UCSD-AML1 (cell line): ENCODE results near the gene PDS5B.
A peak's percentile ranks its signal among the peaks of the same experiment; 100 is the strongest.

Experiments
- DNase-seq: peaks from one replicate; lab custom pipeline; 2025; ENCODE audit not compliant: unreplicated experiment; lab: John Stamatoyannopoulos, UW

PDS5B gene

DNA sequence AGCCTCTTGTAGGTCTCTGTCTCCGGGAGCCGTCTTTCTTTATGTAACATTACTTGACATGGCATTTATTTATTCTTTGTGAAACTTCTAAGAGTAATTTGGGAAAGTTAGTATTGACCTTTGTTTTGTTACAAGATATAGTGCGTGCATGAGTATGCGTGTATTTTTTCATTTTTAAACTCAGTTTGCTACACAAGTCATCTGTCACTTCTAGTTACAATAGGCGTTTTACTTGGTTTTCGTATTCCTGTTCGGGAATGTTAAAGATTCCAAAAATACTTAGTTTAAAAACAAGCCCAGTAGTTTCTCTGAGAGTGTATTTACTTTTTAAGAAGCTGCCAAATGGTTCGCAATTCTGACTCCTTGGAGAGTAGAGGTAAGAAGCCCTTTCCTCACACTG, 3.2 kb downstream of the PDS5B start:
- DNase-seq: no peak

DNA sequence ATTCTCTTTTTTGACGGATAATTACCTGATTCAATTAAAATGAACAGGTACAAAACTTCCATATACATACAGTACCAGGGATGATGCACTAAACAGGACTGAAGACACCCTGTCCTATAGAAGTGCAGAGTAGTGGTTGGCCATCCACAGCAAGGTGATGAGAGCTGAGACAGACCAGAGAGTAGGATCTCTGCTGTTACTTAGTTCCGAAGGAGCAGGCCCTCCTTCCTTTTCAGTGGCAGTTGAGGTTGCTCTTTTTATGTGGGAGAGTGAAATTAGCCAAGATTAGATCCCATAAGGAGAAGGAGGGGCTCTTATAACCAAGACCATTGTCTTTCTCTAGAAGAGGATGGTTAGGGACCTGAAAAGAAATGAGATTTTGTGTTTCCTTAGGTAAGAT, 4.0 kb downstream of the PDS5B start:
- DNase-seq: no peak

DNA sequence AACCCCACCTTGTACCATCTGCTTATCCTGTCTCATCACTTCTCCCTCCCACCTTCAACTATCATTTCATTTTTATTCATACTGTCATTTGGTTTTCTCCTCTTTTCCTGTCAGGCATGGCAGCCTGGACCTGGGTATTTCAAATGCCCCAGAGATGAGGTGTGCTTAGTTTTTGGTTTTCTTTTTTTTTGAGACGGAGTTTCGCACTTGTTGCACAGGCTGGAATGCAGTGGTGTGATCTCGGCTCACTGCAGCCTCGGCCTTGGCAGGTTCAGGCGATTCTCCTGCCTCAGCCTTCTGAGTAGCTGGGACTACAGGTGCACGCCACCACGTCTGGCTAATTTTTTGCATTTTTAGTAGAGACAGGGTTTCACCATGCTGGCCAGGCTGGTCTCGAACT, 5.8 kb downstream of the PDS5B start:
- no peak for DNase-seq

DNA sequence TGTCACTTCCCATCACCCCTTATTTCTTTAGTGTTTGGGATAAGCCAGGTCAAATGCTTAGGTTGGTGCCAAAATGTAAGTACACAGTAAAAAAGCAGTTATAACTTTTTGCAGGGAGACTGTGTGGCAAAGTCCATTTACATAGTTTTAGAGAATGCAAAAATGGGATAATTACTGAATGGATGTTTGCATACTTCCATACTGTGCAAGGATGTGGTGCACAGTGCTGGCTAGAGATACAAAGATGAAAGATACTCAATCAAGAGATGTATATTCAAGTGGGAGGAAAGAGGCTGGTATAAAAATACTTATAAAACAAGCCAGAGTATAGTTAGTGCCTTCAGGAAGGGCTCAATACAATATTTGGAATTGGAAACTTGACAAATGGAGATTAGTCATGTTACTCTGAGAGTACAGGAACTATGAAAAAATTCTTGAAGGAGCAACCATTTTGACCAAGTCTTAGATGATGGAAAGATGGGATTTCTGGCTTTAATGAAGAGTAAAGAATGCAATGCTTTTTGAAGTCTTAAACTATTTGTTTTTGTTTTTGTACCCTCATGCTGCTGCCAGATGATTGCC, 8.0 kb downstream of the PDS5B start:
- DNase-seq: no peak

DNA sequence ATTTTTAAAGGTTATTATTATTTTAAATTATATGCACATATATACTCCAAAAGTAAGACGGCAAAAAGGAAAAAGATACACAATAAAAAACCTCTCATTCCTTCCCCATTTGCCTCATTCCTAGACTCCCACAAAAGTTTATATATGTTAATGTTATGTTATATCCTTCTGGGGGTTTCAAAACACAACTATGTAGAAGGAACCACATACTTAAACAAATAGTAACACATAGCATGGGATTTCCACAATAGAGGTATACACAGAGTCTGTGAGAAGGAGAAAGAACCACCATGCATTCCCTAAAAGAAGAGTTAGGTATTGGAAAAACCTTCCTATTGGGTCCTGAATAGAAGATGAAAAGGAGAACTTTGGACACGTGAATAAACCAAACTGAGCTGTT, 9.1 kb downstream of the PDS5B start:
- no peak for DNase-seq

DNA sequence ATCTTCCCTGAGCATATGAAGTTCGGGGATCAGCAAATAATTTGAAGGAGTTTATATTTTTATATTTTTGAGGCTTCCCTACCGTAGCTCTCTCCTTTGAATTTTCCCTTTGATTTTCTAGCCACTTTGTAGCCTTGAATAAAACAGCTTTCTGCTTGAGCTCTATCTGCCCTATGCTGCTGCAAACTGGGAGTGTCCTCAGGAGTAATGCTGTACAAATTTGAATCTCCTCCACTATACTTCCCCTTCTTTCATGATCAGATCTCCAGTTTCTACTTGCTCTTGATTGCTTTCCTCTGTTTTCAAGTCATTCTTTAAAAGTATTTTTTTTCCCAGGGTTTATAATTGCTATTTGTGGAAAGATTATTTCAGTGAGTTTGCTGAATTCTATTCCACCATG, 14.6 kb downstream of the PDS5B start:
- DNase-seq: no peak

DNA sequence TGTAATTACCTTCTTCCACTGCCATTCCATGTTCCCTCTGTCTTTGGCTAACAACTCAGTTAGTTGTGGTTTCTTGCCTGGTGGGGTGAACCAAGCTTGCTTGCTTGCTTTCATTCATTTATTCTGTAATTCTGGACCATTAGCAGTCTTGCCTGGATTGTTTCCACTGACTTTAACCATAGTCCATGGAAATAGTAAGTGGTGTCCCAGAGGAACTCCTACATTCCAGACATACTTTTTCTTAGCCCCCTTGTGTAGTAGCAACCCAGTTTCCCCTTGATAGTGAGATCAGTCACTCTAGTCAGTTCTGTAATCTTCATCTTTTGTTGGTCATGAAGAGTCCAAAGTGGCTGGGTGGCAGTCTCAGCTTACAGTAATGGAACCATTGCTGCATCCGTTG, 23.2 kb downstream of the PDS5B start:
- no peak for DNase-seq

DNA sequence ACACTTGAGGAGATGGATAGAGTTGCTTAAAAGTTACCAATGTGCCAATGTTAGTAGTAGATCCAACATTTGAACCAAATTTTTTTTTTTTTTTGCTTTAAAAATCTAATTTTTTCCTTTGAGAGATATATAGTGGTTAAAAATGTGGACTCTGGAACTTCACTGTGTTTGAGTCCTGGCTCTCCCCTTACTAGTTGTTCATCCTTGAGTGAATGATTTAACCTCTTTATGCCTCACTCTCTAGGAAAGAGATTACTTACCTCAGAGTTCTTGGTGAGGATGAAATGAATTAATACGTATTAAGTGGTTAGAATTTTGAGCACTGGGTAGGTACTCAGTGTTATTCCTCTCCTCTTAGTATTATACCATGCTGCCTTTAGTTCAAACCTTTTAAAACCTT, 24.3 kb downstream of the PDS5B start:
- DNase-seq: no peak

DNA sequence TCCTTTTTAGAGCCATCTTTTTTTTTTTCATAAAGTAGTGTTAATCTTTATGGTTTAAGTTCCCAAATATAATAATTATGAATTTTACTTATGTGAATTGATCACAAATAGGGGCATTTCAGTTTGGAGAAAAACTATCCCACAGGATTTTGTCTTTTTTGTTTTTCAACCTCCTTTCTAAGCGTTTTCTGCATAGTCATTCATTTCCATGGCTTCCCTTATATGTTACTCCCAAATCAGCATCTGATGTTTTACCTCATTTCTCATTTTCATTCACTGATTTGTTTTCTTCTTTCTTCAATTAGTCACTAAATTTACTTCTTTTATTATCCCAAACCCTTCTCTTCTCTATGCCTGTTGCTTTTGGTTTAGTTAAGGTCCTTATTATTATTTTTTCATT, 24.7 kb downstream of the PDS5B start:
- DNase-seq: no peak

DNA sequence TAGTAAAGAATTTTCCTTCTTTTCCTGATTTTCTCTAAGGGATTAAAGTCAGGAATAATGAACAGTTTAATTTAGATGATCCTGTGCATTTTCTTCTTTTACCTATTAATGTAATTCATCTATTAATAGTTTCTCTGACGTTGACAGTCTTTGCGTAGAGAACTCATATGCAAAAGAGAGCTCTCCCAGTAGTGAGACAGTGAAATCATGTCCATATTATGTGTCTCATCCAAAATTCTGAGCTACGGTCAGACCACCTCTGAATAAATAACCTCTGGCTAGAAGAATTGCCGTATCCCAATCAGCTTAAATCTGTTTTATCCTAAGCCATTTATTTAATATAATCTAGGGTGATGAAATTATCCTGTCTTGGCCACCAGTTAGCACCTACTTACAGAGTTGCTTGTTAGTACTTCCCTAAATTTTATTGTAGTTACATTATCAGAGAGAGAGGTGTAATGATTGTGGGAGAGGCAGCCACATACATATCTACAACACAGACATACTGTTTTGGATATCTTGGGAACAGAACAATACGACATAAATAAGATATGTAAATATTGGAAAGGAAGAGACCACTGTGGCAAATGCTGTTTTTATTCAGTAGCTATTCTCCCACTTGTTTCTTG, 30.7 kb downstream of the PDS5B start:
- DNase-seq: no peak

DNA sequence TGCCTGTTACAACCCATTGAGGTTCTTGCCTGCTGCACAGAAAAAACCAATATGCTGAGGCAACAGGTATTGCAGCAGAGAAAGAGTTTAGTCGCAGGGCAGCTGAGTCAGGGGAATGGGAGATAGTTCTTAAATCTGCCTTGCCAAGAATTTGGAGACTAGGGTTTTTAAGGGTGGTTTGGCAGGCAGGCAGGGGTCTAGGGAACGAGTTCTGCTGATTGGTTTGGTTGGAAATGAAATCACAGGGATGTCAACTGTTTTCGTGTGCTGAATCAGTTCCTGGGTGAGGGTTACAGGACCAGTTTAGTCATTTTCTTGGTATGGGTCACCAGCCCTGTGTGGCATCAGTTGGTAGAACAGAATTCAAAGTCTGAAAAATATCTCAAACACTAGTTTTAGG, 36.6 kb downstream of the PDS5B start:
- no peak for DNase-seq

DNA sequence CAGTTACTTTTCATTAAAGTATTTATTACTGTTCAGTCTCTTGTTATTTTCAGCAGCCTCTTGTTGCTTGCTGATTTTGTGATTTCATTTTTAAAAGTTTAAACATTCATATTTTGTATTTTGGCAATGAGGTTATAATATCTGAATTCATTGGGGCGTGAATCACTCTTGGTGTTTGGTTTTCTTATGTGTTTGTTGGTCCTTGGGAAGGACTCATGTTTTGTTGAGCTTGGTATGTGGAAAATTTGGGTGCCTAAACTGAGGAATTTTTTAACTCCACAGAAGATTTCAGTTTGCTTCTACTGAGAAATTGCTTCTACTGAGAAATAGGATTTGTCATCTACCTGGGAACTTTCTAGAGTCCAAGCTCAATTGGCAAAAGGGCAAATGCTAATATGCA, 38.2 kb downstream of the PDS5B start:
- DNase-seq: no peak

DNA sequence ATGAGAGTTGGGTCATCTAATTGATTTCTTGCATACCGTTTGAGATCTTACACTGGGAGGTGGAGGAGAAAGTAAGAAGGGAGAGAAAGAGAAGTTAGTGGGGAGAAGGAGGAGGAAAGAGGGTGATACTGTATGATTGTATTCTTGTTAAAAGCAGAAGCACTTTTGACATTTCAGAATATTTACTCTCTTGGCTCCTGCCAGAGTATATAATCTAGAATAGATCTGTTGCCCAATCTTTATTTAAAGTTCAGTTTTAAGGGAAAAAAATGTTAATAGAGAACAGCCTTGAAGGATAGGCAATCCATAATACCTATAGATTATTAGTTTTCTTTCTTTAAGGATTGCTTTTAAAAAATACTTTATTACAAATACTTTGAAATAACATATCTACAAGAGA, 41.5 kb downstream of the PDS5B start:
- DNase-seq: no peak

DNA sequence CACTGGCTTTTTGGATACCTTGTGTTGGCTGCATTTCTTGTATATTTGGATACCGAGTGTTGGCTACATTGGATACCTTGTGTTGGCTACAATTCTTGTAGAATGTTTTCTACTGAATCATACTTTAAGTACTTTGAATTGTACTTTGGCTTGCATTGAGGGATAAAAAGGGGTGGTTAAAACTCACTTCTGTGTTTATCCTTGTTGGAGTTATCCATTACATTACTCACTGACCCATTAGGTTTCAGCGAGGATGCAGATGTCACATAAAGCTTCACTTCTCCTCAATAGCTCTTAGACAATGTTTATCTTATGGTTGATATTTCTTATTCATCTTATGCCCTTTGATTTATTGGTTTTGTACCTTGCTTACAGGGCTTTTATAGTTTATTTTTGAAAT, 43.1 kb downstream of the PDS5B start:
- no peak for DNase-seq

DNA sequence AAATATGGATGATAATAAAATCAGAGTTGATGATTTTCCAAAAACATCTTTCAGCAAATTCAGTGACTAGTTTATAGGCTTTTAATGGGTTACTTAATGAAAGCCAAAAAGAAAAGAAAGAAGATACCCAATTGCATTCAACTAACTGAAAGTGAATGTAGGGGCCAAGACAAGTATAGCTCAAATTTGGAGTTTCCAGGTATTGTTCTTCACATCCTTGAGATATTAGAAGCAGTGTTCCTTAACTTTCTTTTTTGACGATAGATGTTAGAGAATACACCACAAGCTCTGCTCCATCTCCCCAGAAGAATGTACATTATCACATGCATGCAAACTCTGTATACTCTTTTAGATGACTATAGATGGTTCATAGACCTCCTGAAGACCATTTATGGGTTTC, 43.6 kb downstream of the PDS5B start:
- no peak for DNase-seq

DNA sequence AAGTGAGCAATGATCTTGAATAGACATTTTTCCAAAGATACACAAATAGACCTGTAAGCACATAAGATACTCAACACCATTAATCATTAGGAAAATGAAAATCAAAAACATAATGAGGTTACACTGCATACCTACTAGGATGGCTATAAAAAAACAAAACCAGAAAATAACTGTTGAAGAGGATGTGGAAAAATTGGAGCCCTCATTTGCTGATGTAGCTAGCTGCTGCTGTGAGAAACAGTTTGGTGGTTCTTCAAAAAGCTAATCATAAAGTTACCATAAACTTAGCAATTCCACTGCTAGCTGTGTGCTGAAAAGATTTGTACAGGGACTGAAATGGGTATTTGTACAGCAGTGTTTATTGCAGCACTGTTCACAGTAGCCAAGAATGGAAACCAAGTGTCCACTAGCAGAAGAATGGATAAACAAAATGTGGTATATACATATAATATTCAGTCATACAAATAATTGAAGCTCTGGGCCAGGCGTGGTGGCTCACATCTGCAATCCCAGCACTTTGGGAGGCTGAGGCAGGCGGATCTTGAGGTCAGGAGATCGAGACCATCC, 46.2 kb downstream of the PDS5B start:
- no peak for DNase-seq

DNA sequence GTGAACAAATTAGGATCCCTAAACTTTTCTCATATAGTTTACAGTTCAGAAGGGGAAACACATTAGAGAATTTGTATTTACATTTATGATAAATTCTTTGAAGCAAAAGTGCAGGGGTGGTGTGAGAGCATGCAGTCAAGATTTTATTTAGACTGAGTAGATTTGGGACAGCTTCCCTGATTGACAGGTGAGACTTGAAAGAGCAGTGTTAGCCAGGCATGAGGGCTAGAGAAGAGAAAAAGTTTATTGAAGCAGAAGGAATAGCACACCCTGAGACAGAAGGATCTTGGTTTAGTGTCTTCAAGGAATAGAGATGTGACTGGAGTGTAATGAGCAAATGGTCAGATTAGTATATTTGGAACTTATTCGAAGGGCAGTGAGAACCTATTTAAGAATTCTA, 50.5 kb downstream of the PDS5B start:
- no peak for DNase-seq

DNA sequence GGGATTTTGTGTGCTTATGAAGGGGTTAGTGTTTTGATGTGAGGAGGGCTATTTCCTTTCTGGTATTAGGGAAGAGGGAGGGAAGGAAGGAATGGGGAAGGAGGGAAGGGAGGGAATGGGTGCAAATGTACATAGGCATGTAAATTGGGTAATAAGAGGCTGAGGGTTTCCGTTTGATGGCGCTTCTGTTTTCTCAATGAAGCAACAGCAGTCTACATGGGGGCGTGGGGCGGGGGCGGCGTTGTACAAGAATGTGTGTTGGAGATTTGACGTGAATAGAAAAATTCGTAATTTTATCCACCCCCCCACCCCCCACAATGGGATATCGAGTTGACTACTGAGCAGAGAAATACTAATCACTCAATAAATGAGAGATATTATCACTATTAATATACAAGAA, 52.5 kb downstream of the PDS5B start:
- no peak for DNase-seq

DNA sequence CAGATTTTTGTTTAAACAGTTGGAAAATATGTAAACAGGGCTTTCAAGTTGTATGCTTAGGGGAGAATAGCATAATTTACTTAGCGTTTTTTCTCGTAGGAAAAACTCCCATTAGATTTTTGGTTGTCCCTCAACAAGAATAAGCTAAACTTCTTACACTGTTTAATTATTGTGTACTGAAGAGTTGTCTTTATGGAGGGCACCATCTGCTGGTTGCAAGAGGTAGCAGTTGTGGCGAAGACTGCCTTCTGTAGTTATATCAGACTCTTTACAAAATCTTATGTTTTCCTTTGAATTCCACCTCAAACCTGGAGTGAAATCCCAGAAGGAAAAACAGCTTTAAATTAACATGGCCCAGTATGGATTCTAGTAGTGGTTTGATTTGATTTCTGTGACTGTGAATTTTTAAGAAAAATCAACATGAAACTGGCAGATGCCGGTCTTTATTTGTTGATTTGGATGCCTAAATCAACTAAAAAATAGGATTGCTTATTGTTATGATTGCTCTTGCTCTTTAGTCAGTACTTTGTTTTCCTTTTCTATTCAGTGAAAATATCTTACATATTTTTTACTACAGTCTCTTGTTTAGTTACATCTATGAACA, 53.4 kb downstream of the PDS5B start:
- DNase-seq: peak; percentile 15

DNA sequence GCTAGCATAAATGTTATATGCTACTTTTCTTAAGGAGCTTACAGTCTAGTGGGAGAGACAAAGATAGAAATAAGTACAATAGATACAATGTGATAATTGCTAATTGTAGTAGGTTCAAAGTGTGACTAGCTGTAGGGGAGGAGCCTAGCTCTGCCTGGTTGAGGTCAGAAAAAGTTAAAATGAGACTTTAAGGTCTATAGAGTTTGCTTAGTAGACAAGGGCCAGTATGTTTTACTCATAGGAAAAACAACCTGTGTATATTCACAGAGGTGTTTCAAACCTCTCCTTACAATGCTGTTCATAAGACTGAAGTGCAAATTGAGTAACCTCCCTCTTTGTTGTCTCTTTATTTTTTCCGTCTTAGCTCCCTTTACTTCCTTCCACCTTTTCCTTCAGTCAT, 56.1 kb downstream of the PDS5B start:
- no peak for DNase-seq

DNA sequence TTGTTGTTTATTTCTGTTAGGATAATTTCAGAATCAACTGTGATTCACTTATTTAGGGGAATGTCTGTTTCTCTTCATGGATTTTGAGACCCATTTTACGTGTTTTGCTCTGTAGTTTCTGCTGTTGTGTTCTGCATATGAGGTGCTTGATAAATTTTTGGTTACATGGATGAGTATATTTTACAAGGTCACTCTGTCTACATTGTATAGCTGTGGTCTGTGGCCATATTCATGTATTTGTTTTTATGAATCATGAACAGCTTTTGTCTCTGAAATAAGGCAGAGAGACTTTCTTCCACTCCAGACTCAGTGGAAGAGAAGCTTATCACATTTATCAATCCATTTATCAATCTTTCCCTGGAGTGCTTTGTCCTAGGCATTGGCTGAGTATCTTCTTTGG, 56.6 kb downstream of the PDS5B start:
- no peak for DNase-seq

DNA sequence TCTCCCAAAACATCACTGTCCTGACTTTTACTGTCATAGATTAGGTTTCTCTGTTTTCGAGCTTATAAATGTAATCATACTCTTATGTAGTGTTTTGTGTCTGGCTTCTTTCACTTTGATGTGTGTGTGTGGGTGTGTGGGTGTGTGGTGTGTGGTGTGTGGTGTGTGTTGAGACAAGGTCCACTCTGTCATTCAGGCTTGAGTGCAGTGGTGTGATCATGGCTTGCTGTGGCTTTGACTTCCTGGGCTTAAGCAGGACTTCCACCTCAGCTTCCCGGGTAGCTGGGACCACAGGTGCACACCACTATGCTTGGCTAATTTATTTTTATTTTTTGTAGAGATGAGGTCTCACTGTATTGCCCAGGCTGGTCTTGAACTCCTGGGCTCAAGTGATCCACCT, 59.6 kb downstream of the PDS5B start:
- DNase-seq: peak; percentile 34

DNA sequence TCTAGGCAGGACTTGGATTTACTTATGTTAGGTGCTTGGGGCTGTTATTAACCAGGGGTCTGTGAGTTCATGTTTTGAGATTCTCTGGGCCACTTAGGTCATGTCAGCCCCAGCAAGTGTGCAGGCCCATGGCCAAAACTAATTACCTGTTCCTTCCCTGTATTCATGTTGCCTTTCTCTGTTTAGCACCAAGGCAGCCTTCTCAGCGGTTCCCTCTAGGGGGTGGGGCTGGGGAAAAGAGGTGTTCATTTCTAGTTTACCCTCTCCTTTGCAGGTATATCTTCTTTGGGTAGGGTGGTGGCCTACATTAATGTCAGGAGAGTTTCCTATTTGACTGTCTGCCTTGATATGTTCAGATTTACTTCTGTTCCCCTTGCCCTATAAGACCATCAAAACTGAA, 61.7 kb downstream of the PDS5B start:
- no peak for DNase-seq
